ENCODE measurements around the gene PPP6R3. TPM values are rescaled to one million over a fixed set of nuclear protein-coding genes. Genes with fewer than 3 reads are reported as not detected.

PPP6R3 gene
- total RNA-seq, 1 experiment from 2014 or later = 163 TPM

- intact Hi-C loops (cut with micrococcal nuclease; ENCODE audit: unreplicated experiment) = no loop called here
- ATAC-seq (no peak), DNase-seq (ENCODE audit: low read depth, low spot score) (no peak)
- CTCF ChIA-PET = no interaction called here
- TF ChIP-seq, protein P1, sequence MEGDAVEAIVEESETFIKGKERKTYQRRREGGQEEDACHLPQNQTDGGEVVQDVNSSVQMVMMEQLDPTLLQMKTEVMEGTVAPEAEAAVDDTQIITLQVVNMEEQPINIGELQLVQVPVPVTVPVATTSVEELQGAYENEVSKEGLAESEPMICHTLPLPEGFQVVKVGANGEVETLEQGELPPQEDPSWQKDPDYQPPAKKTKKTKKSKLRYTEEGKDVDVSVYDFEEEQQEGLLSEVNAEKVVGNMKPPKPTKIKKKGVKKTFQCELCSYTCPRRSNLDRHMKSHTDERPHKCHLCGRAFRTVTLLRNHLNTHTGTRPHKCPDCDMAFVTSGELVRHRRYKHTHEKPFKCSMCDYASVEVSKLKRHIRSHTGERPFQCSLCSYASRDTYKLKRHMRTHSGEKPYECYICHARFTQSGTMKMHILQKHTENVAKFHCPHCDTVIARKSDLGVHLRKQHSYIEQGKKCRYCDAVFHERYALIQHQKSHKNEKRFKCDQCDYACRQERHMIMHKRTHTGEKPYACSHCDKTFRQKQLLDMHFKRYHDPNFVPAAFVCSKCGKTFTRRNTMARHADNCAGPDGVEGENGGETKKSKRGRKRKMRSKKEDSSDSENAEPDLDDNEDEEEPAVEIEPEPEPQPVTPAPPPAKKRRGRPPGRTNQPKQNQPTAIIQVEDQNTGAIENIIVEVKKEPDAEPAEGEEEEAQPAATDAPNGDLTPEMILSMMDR (IDR thresholded peaks at IDR 0.05) = no peak
- TF ChIP-seq SIN3A (IDR thresholded peaks at IDR 0.05; ENCODE audit: borderline replicate concordance, insufficient read depth, low read depth, low read length) (no peak), POLR2AphosphoS5 (IDR thresholded peaks at IDR 0.05; ENCODE audit: low read depth, low read length) (no peak), TCF7L2 (IDR thresholded peaks at IDR 0.05; ENCODE audit: low read depth, low read length) (no peak)
- TF ChIP-seq, protein P2, sequence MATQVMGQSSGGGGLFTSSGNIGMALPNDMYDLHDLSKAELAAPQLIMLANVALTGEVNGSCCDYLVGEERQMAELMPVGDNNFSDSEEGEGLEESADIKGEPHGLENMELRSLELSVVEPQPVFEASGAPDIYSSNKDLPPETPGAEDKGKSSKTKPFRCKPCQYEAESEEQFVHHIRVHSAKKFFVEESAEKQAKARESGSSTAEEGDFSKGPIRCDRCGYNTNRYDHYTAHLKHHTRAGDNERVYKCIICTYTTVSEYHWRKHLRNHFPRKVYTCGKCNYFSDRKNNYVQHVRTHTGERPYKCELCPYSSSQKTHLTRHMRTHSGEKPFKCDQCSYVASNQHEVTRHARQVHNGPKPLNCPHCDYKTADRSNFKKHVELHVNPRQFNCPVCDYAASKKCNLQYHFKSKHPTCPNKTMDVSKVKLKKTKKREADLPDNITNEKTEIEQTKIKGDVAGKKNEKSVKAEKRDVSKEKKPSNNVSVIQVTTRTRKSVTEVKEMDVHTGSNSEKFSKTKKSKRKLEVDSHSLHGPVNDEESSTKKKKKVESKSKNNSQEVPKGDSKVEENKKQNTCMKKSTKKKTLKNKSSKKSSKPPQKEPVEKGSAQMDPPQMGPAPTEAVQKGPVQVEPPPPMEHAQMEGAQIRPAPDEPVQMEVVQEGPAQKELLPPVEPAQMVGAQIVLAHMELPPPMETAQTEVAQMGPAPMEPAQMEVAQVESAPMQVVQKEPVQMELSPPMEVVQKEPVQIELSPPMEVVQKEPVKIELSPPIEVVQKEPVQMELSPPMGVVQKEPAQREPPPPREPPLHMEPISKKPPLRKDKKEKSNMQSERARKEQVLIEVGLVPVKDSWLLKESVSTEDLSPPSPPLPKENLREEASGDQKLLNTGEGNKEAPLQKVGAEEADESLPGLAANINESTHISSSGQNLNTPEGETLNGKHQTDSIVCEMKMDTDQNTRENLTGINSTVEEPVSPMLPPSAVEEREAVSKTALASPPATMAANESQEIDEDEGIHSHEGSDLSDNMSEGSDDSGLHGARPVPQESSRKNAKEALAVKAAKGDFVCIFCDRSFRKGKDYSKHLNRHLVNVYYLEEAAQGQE (IDR thresholded peaks at IDR 0.05; ENCODE audit: insufficient read depth in 1 of 2, low read depth in 2 of 2, low read length in 1 of 2) = no peak
- no peak overlapping the region for H3K4me3 ChIP-seq (ENCODE audit: low read depth in 2 of 2, low read length in 2 of 2)
- no TSS peak for BruUV-seq (replicated peaks)
- no peaks in the 10 kb centered on the region for H3K36me3 ChIP-seq (ENCODE audit: control insufficient read depth, insufficient read depth, low read length)
- POLR2A ChIA-PET = no interaction called here
- no peak overlapping the region for H3K27ac ChIP-seq (ENCODE audit: low read length)
- H3K9me3 ChIP-seq (ENCODE audit: control insufficient read depth, insufficient read depth, low read depth, low read length) = no peaks in the 10 kb centered on the region
- H3K4me1 ChIP-seq (ENCODE audit: control insufficient read depth, insufficient read depth, low read length) = no peaks in the 10 kb centered on the region
- no peaks in the 10 kb centered on the region for H3K27me3 ChIP-seq (ENCODE audit: control insufficient read depth, insufficient read depth, low read length)
- in situ Hi-C loops (cut with HindIII; ENCODE audit: low pct_unique_long_range_greater_than_20kb, low sequenced_read_pairs) = no loop called here
Measured at GRCh38 chr11:68420171-68420570, 40.4 kb upstream of the PPP6R3 start.

DNA sequence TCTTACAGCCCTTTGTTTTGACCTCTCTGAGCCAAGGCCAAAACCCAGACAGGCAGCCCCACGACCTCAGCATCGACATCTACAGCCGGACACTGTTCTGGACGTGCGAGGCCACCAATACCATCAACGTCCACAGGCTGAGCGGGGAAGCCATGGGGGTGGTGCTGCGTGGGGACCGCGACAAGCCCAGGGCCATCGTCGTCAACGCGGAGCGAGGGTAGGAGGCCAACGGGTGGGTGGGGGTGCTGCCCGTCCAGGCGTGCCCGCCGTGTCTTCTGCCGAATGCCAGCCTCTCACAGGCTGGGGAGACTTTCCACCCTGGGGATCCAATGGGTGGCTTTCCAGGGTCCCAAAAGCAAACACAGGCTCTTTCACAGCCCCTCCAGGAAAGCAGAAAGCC is 37.1 kb upstream of the PPP6R3 start:
- intact Hi-C loops (cut with micrococcal nuclease; ENCODE audit: unreplicated experiment) = no loop called here

More for the DNA sequence above, 37.1 kb upstream of the PPP6R3 start:
- no TSS peak for BruUV-seq (replicated peaks)
- H3K4me1 ChIP-seq (ENCODE audit: control insufficient read depth, insufficient read depth, low read length) = no peaks in the 10 kb centered on the region
- no peak overlapping the region for H3K4me3 ChIP-seq (ENCODE audit: low read depth in 2 of 2, low read length in 2 of 2)
- no peak for DNase-seq (ENCODE audit: low read depth, low spot score)
- H3K27ac ChIP-seq (ENCODE audit: low read length) = no peak overlapping the region
- H3K9me3 ChIP-seq (ENCODE audit: control insufficient read depth, insufficient read depth, low read depth, low read length) = no peaks in the 10 kb centered on the region
- peaks cover 3% of the 10 kb centered on the region; the same call in 1 of the 2 replicates for H3K36me3 ChIP-seq (ENCODE audit: control insufficient read depth, insufficient read depth, low read length)
- H3K27me3 ChIP-seq (ENCODE audit: control insufficient read depth, insufficient read depth, low read length) = no peaks in the 10 kb centered on the region
- ATAC-seq = no peak
- CTCF ChIA-PET = no interaction called here
- no peak for TF ChIP-seq SIN3A (IDR thresholded peaks at IDR 0.05; ENCODE audit: borderline replicate concordance, insufficient read depth, low read depth, low read length)
- TF ChIP-seq, protein P2 (IDR thresholded peaks at IDR 0.05; ENCODE audit: insufficient read depth in 1 of 2, low read depth in 2 of 2, low read length in 1 of 2) = no peak
- no peak for TF ChIP-seq TCF7L2 (IDR thresholded peaks at IDR 0.05; ENCODE audit: low read depth, low read length)
- no peak for TF ChIP-seq POLR2AphosphoS5 (IDR thresholded peaks at IDR 0.05; ENCODE audit: low read depth, low read length)
- TF ChIP-seq, protein P1 (IDR thresholded peaks at IDR 0.05) = no peak
- POLR2A ChIA-PET = no interaction called here
- in situ Hi-C loops (cut with HindIII; ENCODE audit: low pct_unique_long_range_greater_than_20kb, low sequenced_read_pairs) = no loop called here

Measured in Panc1 (cell line).